ENCODE measurements around the gene CC2D2A.

The CC2D2A gene

GRCh38 chr4:15521442-15522039 lies 51.9 kb downstream of the CC2D2A start:
- no peak for DNase-seq

- no peak for DNase-seq
Measured at GRCh38 chr4:15525080-15525479, 55.4 kb downstream of the CC2D2A start.

DNA sequence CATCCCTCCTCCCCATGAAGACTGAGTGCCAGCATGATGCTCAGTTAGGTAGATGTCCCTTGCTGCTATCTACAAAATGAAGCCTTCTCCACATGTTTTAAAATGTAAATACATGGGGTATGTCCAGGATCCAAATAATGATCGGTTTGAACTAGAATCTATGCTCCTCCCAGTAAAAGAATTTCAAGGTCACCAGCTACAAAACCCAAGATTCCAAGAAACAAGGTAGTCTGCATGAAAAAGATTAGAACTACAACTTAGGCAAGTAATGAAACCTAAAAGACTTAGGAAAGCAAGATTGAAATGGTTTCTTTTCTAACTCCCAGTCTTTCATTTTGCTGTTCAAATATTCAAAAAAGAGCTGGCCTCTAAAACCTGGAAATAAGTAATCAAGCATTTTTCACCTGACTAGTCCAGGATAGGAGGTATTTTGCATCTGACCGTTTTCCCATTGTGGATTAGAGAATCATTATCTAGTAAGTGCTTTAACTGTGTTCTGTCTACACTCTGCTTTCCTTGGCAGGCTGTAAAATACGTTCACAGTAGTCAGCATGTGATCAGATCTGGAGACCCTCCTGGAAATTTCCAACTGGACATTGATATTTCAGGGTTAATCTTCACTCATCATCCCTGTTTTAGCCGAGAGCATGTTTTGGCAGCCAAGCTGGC lies 57.4 kb downstream of the CC2D2A start:
- DNase-seq: no peak

GRCh38 chr4:15531792-15532191 lies 62.1 kb downstream of the CC2D2A start:
- no peak for DNase-seq

DNA sequence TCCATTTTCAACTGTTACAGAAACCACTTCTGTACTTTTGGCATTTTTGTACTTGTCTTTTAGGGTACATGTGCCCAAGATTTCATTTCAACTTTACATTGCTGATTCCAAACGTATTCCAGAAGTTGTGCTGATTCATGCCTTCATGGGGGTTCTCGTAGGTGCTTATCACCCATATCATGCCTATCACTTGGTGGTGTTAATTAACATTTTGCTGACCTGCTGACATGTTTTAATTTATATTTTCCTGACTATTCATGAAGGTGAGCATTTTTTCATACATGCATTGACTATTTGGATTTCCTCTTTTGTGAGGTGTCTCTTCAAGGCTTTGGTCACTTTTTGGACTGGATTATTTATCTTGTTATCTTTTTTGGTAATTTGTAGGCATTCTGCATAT lies 64.1 kb downstream of the CC2D2A start:
- DNase-seq: no peak

- DNase-seq: no peak
Measured at GRCh38 chr4:15535599-15535998, 65.9 kb downstream of the CC2D2A start.

- DNase-seq: no peak
Measured at GRCh38 chr4:15536552-15537499, 67.1 kb downstream of the CC2D2A start.

DNA sequence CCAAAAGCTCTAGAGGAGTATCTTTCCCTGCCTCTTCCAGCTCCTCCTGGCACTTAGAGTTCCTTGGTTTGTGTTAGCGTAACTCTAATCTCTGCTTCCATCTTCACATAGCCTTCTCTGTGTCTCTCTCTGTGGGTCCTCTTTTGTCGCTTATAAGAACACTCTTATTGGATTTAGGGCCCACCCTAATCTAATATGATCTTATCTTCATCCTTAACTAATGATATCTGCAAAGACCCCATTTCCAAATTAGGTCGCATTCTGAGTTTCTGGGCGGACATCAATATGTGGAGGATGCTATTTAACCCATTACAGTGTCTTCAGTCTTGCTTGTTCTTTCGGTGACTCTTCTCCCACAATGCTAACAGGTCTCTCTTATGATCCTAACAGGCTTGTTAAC lies 72.3 kb downstream of the CC2D2A start:
- DNase-seq: no peak

- DNase-seq: no peak
Measured at GRCh38 chr4:15542760-15543159, 73.1 kb downstream of the CC2D2A start.

- DNase-seq: no peak
Measured at GRCh38 chr4:15543537-15544247, 74.0 kb downstream of the CC2D2A start.

DNA sequence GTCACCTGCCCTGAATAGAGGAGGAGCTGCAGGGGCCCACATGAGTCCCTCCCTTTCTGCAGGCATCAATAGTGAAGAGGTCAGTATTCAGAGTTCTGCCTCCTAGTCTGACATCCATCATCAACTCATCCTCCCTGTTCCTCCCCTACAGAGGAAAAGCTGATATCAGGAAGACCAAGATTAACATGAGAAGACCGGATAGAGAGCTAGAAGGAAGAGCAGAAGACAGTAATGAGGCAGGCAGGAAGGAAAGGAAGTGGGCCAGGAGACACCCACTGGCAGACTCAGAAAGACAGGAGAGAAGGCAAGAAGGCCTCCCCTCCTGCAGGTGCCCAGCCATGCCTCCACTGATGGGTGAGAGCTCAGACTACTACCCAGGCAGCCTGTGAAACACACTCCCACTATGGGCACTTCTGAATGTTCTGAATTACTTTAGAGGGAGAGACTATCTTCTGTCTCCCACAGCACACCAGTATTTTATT lies 74.6 kb downstream of the CC2D2A start:
- no peak for DNase-seq

GRCh38 chr4:15545371-15545770 lies 75.7 kb downstream of the CC2D2A start:
- DNase-seq: no peak

- DNase-seq: no peak
Measured at GRCh38 chr4:15547392-15547791, 77.7 kb downstream of the CC2D2A start.

DNA sequence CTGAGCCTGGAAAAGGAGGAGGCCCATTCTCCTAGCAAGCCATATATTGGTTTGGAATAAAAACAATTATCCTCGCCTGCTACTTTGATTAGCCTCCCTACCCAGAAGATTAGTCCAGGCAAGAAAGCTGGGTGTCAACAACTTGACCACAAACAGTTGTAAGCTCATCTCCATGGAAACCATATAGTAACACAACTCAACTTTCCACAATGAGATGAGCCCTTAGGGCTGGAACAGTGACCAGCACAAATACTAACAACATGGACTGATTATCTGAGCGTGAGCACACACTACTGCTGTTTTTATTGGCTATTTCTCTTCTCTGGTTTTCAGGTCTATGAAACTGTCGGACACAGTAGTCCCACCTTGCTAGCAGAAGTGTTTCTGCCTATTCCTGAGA lies 80.8 kb downstream of the CC2D2A start:
- DNase-seq: no peak

- no peak for DNase-seq
Measured at GRCh38 chr4:15551740-15552446, 82.2 kb downstream of the CC2D2A start.

DNA sequence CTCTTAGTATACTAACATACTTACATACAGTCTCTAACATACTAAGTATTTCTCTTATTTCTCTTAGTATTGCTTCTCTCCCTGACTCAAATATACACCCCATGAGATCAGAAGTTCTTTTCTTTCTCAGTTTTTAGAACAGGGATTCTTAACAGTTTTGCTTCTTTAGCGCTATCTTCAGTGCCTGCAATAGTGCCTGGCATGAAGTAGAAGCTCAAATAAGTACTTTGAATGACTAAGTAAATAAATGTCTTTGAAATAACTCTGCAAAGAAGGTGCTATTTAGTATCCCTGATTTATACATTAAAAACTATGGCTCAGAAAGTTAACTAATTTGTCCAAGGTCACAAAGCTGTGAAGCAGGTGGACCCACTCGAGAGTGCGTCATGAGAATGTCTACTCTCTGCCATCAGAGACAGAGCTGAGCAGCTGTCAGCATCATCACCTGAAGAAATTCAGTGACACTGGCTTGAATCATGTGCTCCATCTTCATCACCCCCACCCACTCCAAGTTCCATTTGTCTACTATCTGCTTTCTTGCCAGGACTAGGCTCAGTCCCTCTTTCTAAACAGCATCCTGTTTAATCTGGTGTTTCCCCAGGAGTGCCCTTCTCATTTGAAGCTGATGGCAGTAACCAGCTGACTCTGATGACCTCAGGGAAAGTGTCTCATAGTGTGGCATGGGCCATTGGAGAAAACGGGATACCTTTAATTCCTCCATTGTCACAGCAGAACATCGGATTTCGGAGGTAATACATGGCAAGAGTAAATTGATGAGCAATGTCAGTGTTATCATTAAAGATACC lies 83.1 kb downstream of the CC2D2A start:
- no peak for DNase-seq

DNA sequence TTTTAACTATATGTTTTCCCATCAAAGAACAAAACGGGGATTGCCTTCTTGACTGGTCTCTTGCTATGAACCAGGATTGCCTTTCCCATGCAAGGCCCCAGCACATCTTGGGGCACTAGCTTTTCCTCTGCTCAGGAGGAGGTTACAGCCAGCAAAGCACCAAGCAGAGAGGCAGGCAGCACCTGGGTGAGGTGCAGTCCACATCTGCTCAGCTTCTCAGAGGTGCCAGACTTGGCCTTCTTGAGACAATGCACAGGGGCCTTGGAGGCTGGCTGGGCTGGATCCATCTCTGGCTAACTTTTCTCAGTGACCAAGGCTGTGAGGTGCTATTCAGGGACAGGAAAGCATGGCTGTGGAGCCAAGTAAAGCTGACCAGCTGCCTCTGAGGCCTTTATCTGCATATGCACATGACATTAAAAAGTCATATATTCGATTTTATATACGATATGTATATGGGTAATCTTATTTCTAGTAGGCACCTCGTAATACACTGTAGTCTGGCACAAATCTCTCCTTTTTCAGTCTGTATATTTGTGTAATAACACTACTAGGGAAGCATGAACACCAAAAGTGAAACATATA lies 86.9 kb downstream of the CC2D2A start:
- DNase-seq: no peak

GRCh38 chr4:15557786-15558550 lies 88.3 kb downstream of the CC2D2A start:
- no peak for DNase-seq

DNA sequence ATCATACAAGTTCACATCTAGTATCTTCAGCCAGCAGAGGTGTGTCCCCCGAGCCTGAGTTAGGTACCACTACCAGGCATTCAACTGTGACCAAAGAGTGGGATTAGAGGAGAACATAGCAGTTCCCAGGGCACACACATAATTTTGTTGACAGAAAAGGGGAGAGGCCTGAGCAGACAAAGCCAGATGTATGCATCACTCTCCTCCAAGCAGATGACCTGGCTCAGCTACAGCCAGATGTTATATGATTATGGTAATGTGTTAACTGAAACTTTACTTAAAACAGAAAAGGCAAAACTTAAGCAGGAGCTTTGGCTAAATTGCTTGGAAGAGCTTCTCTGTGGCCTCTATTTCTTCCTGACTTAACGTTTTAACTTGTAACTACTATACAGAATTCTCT lies 88.9 kb downstream of the CC2D2A start:
- no peak for DNase-seq

GRCh38 chr4:15562114-15562513 lies 92.4 kb downstream of the CC2D2A start:
- DNase-seq: no peak

Measured in stimulated activated CD4-positive, alpha-beta T cell treated with anti-CD3 and anti-CD28 coated beads, Interleukin-2, amount 100 ng/mL, for 24 hours (primary cell).